Measurements from ENCODE around the gene C1orf105.
"Not testable (repeated sequence)": the region's sequence is repeated elsewhere in the genome, so short reads cannot be mapped to it uniquely, and the experiment has no call there.

The C1orf105 gene

GRCh38 chr1:172487550-172487949, 67.1 kb downstream of the C1orf105 start:
- TF ChIP-seq, protein P1, sequence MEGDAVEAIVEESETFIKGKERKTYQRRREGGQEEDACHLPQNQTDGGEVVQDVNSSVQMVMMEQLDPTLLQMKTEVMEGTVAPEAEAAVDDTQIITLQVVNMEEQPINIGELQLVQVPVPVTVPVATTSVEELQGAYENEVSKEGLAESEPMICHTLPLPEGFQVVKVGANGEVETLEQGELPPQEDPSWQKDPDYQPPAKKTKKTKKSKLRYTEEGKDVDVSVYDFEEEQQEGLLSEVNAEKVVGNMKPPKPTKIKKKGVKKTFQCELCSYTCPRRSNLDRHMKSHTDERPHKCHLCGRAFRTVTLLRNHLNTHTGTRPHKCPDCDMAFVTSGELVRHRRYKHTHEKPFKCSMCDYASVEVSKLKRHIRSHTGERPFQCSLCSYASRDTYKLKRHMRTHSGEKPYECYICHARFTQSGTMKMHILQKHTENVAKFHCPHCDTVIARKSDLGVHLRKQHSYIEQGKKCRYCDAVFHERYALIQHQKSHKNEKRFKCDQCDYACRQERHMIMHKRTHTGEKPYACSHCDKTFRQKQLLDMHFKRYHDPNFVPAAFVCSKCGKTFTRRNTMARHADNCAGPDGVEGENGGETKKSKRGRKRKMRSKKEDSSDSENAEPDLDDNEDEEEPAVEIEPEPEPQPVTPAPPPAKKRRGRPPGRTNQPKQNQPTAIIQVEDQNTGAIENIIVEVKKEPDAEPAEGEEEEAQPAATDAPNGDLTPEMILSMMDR (IDR thresholded peaks at IDR 0.05; ENCODE audit: control insufficient read depth, extremely low read depth, insufficient read depth) = no peak
- no peak for DNase-seq (ENCODE audit: low read depth)
- H3K4me3 ChIP-seq (ENCODE audit: low read depth, low read length) = no peak overlapping the region

GRCh38 chr1:172488393-172488792, 67.9 kb downstream of the C1orf105 start:
- no peak for DNase-seq (ENCODE audit: low read depth)
- TF ChIP-seq, protein P1 (IDR thresholded peaks at IDR 0.05; ENCODE audit: control insufficient read depth, extremely low read depth, insufficient read depth) = no peak
- no peak overlapping the region for H3K4me3 ChIP-seq (ENCODE audit: low read depth, low read length)

- DNase-seq (ENCODE audit: low read depth) = no peak
- TF ChIP-seq, protein P1 (IDR thresholded peaks at IDR 0.05; ENCODE audit: control insufficient read depth, extremely low read depth, insufficient read depth) = no peak
- no peak overlapping the region for H3K4me3 ChIP-seq (ENCODE audit: low read depth, low read length)
Observed at GRCh38 chr1:172489847-172490246, 69.4 kb downstream of the C1orf105 start.

DNA sequence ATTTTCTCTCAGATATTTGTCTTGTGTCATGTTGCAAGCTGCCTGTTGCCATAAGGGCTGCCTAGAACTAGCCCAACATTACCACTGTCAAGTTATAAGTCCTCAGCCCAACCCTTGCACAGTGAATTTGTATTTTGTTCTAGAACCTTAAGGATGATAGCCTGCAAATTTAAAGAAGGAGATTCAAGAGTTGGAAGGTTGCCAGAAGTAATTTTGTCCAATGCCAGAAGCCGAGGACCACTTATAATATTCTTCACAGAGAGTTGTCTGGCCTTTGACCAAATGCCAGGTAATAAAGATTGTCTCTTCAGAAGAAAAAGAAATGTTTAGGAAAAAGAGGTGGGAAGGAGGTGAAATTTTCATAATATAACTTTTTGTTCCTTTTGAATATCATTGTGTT, 71.9 kb downstream of the C1orf105 start:
- no peak for DNase-seq (ENCODE audit: low read depth)
- H3K4me3 ChIP-seq (ENCODE audit: low read depth, low read length) = no peak overlapping the region
- TF ChIP-seq, protein P1 (IDR thresholded peaks at IDR 0.05; ENCODE audit: control insufficient read depth, extremely low read depth, insufficient read depth) = no peak

GRCh38 chr1:172494166-172494565, 73.7 kb downstream of the C1orf105 start:
- H3K4me3 ChIP-seq (ENCODE audit: low read depth, low read length) = no peak overlapping the region
- no peak for DNase-seq (ENCODE audit: low read depth)
- TF ChIP-seq, protein P1 (IDR thresholded peaks at IDR 0.05; ENCODE audit: control insufficient read depth, extremely low read depth, insufficient read depth) = no peak

GRCh38 chr1:172496127-172496526, 75.6 kb downstream of the C1orf105 start:
- not testable (repeated sequence) for H3K4me3 ChIP-seq (ENCODE audit: low read depth, low read length); DNase-seq (ENCODE audit: low read depth)

- no peak for DNase-seq (ENCODE audit: low read depth)
- TF ChIP-seq, protein P1 (IDR thresholded peaks at IDR 0.05; ENCODE audit: control insufficient read depth, extremely low read depth, insufficient read depth) = no peak
- no peak overlapping the region for H3K4me3 ChIP-seq (ENCODE audit: low read depth, low read length)
Observed at GRCh38 chr1:172496678-172497077, 76.2 kb downstream of the C1orf105 start.

Measured in LNCaP clone FGC (cell line).